Subcutaneous adipose tissue (tissue), 4 donors: Measurements from ENCODE around the gene G0S2. TPM values are rescaled to one million over a fixed set of nuclear protein-coding genes. Genes with fewer than 3 reads are reported as not detected.

ENCODE experiments used
- CTCF ChIP-seq: fragments of 450-650 bp; IDR thresholded peaks from one replicate; pipeline ENCODE4 v1.5.1; 2016; ENCODE audit warnings: low read depth, mild to moderate bottlenecking, control low read depth, antibody characterized with exemption, moderate library complexity
- total RNA-seq, 4 donors: library from RNA; depleted of rRNA; stranded (reverse); fragments of >200 nt; gene quantifications; one replicate each; pipeline ENCODE4 v1.1.0, GENCODE V29; 2016

Gene G0S2
- total RNA-seq, 4 donors from 2014 or later: 926 to 3,115 (median 1,789) TPM

DNA sequence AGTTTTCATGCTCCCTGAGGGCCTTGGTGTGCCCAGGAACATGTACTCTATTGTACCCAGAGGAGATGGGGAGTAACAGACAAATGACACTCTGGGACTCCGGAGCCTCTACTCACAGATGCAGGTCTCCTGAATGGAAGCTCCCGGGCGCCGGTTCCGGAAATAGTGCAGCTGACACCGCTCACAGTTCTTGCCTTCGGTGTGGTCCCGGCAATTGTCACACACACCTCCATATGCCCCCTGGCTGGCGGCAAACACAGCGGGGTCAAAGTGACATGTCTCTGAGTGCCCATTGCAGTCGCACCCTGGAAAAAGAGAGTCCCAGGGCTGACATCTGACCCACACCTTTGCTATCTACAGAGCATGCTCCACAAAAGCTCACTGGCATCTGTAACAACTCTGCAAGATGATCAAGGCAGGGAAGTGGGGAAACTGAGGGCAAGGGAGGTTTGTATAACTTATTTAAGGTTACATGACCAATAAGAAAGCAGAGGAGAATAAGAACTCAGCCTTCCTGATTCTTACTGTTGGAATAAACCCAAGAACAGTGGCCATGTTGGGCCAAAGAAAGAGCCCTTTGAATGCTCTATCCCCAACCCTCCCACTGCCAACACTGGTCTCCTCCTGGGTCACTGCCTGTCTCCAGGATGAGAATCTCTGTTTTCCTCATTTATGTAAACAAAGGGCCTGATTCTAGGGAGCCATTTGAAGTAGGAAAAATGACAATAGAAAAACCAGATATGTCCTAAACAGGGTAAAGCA, 45.4 kb upstream of the G0S2 start:
- TF ChIP-seq CTCF: no peak

GRCh38 chr1:209630383-209631225, 44.6 kb upstream of the G0S2 start:
- TF ChIP-seq CTCF: no peak

- no peak for TF ChIP-seq CTCF
Measured at GRCh38 chr1:209633335-209633997, 41.7 kb upstream of the G0S2 start.

DNA sequence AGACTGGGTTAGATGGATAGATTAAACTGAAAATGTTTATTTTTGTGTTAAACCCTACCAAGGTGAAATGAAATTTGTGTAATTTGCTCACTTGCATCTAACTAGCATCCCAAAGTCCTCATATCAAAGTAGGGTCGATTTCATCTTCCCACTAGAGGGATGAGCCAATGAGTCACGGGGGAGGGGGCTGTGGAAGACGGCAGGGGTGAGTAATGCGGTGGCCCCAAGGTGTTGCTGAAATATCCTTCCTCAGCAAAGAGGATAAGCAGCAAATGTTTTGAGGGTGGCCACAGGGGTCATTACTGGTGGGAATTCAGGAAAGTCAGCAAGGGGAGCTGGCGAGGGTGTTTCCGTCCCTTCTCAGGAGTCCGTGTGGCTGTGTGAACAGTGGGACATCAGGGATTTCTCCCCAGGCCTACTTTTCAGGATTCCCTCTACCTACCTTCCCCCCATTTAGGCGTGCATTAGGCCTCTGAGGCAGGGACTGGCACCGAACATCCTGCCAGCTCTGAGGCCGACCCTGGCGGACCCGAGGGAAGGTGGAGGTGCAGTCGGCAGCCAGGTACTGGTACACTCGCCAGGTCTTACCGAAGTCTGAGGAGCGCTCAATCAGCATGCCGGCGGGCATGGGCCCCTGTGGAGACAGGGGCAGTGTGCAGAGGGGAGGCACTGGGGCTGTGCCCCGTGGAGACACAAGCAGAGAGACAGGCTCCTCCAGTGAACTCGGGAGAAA, 41.0 kb upstream of the G0S2 start:
- no peak for TF ChIP-seq CTCF

DNA sequence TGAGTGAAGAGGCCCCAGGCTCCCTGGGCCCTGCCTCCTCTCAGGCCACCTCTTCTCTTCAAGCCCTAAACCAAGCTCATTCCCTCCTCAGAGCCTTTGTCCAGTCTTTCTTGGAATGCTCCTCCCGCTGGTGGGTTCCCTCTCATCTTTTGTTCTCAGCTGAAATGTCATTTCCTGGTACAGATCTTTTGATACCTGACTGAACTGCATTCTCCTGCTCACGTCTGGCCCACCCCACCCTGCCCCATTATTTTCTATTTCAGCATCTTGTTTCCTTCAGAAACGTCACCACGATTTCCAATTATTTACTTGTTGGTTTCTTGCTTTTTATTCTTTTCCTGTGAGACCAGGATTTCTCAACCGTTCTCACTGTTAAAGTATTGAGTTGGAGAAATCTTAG, 39.4 kb upstream of the G0S2 start:
- no peak for TF ChIP-seq CTCF

GRCh38 chr1:209641832-209642172, 33.4 kb upstream of the G0S2 start:
- TF ChIP-seq CTCF: no peak
